Endothelial cell of umbilical vein (primary cell): ENCODE measurements around the gene U2AF1.
"Not testable (repeated sequence)": the region's sequence is repeated elsewhere in the genome, so short reads cannot be mapped to it uniquely, and the experiment has no call there.

Experiments
- EZH2 ChIP-seq: IDR thresholded peaks from 2 replicates; pipeline ENCODE4 v1.6.1; 2012; ENCODE audit warnings: borderline replicate concordance, low read depth, mild to moderate bottlenecking, moderate library complexity, low read length, inconsistent platforms; ENCODE audit not compliant: severe bottlenecking
- MYC ChIP-seq: IDR thresholded peaks from one replicate; pipeline ENCODE4 v1.6.1; 2011; ENCODE audit warnings: mild to moderate bottlenecking, low read depth, low read length
- POLR2A ChIP-seq: IDR thresholded peaks from 2 replicates; pipeline ENCODE4 v1.6.1; 2012; ENCODE audit warnings: low read depth, mild to moderate bottlenecking, control low read depth, low read length
- POLR2AphosphoS5 ChIP-seq: IDR thresholded peaks from 2 replicates; pipeline ENCODE4 v1.6.1; 2012; ENCODE audit warnings: low read depth, mild to moderate bottlenecking, control low read depth, low read length, moderate library complexity; ENCODE audit not compliant: insufficient read depth
- TF ChIP-seq, protein P1 (sequence below), 2 donors: IDR thresholded peaks; 1 replicate in 1 of 2; 2 replicates in 1 of 2; pipeline ENCODE4 v1.5.1; 2011; ENCODE audit warnings: low read length in 2 of 2, mild to moderate bottlenecking in 2 of 2, moderate library complexity in 2 of 2, control low read depth in 1 of 2, inconsistent platforms in 1 of 2, low read depth in 1 of 2; ENCODE audit not compliant: insufficient read depth in 1 of 2; ENCODE audit errors: extremely low read depth in 1 of 2
- TF ChIP-seq, protein P2 (sequence below): IDR thresholded peaks from 2 replicates; pipeline ENCODE4 v1.6.1; 2011; ENCODE audit not compliant: insufficient read depth, insufficient read length

- TF ChIP-seq POLR2A, POLR2AphosphoS5, MYC, EZH2: not testable (repeated sequence)
- TF ChIP-seq, protein P1, sequence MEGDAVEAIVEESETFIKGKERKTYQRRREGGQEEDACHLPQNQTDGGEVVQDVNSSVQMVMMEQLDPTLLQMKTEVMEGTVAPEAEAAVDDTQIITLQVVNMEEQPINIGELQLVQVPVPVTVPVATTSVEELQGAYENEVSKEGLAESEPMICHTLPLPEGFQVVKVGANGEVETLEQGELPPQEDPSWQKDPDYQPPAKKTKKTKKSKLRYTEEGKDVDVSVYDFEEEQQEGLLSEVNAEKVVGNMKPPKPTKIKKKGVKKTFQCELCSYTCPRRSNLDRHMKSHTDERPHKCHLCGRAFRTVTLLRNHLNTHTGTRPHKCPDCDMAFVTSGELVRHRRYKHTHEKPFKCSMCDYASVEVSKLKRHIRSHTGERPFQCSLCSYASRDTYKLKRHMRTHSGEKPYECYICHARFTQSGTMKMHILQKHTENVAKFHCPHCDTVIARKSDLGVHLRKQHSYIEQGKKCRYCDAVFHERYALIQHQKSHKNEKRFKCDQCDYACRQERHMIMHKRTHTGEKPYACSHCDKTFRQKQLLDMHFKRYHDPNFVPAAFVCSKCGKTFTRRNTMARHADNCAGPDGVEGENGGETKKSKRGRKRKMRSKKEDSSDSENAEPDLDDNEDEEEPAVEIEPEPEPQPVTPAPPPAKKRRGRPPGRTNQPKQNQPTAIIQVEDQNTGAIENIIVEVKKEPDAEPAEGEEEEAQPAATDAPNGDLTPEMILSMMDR (IDR thresholded peaks at IDR 0.05; ENCODE audit: extremely low read depth in 1 of 2, insufficient read depth in 1 of 2, low read depth in 1 of 2, low read length in 2 of 2), result not testable (repeated sequence)
- TF ChIP-seq, protein P2, sequence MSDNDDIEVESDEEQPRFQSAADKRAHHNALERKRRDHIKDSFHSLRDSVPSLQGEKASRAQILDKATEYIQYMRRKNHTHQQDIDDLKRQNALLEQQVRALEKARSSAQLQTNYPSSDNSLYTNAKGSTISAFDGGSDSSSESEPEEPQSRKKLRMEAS, result not testable (repeated sequence)
These were observed 61.2 kb downstream of the U2AF1 start for GRCh38 chr21:43045876-43046821.
